CD4-positive, alpha-beta T cell treated with Interleukin-17A for 4 hours (primary cell): ENCODE data around the gene CERS5.

Experiments used
- DNase-seq: peaks from one replicate; pipeline ENCODE4 v3.0.0-alpha.2; 2020; ENCODE audit warnings: mixed read lengths

Gene CERS5

GRCh38 chr12:50123203-50123602 lies 44.0 kb downstream of the CERS5 start:
- no peak for DNase-seq

GRCh38 chr12:50121641-50122040 lies 45.5 kb downstream of the CERS5 start:
- DNase-seq = no peak

GRCh38 chr12:50120953-50121352 lies 46.2 kb downstream of the CERS5 start:
- DNase-seq = no peak

- no peak for DNase-seq
These were observed 46.6 kb downstream of the CERS5 start for GRCh38 chr12:50120521-50120920.

GRCh38 chr12:50119387-50119786 lies 47.8 kb downstream of the CERS5 start:
- no peak for DNase-seq

- DNase-seq = no peak
These were observed 50.0 kb downstream of the CERS5 start for GRCh38 chr12:50117057-50117622.

GRCh38 chr12:50112456-50113218 lies 54.5 kb downstream of the CERS5 start:
- no peak for DNase-seq

- DNase-seq = peak; percentile 99
These were observed 55.3 kb downstream of the CERS5 start, which contains the start of gene COX14 for GRCh38 chr12:50111693-50112455. Gene COX14, plus strand, starts transcription at chr12:50112236. Its CDS starts 7,808 bp downstream, at chr12:50120044.

- DNase-seq = no peak
These were observed 55.8 kb downstream of the CERS5 start for GRCh38 chr12:50111395-50111692.

GRCh38 chr12:50110762-50111351 lies 56.3 kb downstream of the CERS5 start:
- DNase-seq = peak; percentile 16

- no peak for DNase-seq
These were observed 56.9 kb downstream of the CERS5 start for GRCh38 chr12:50110127-50110761.

- DNase-seq = no peak
These were observed 57.9 kb downstream of the CERS5 start for GRCh38 chr12:50109319-50109718.

GRCh38 chr12:50107416-50108268 lies 59.5 kb downstream of the CERS5 start:
- DNase-seq = no peak

GRCh38 chr12:50106907-50107306 lies 60.3 kb downstream of the CERS5 start:
- DNase-seq = no peak

GRCh38 chr12:50105913-50106450 lies 61.2 kb downstream of the CERS5 start:
- no peak for DNase-seq

- no peak for DNase-seq
These were observed 62.5 kb downstream of the CERS5 start for GRCh38 chr12:50104417-50105366.

GRCh38 chr12:50103767-50104321 lies 63.3 kb downstream of the CERS5 start, which contains the start of gene GPD1:
Gene GPD1, plus strand, starts transcription at chr12:50104008. Its CDS starts 43 bp downstream, at chr12:50104051.
- peak; percentile 17 for DNase-seq

GRCh38 chr12:50103351-50103750 lies 63.8 kb downstream of the CERS5 start:
- DNase-seq = no peak

GRCh38 chr12:50102646-50103309 lies 64.4 kb downstream of the CERS5 start:
- DNase-seq = no peak

GRCh38 chr12:50102131-50102531 lies 65.0 kb downstream of the CERS5 start:
- DNase-seq = no peak
